Heart left ventricle (tissue), 16 donors: Measurements from ENCODE around the gene HELZ. TPM values are rescaled to one million over a fixed set of nuclear protein-coding genes. Genes with fewer than 3 reads are reported as not detected.
"Not testable (repeated sequence)": the region's sequence is repeated elsewhere in the genome, so short reads cannot be mapped to it uniquely, and the experiment has no call there.

Experiments
- ATAC-seq, 4 donors: fragments of 200-7000 bp; cut with Tn5 transposase; one replicate each; pipeline ENCODE4 v1.9.1; 2020 to 2022; ENCODE audit warnings: moderate library complexity in 4 of 4, mild to moderate bottlenecking in 3 of 4, moderate number of reproducible peaks in 1 of 4
- DNase-seq, 5 donors: peaks; one replicate each; pipeline ENCODE4 v3.0.0-alpha.2; 2020
- H3K27ac ChIP-seq, 12 donors: fragments of 200-600 bp; sonication (generic) in 4 of 12; one replicate each; pipeline versions ENCODE4 v1.5.0 to v1.8.0; 2016 to 2022; ENCODE audit warnings: mild to moderate bottlenecking in 2 of 12
- H3K27me3 ChIP-seq, 9 donors: fragments of 200-600 bp; sonication (generic) in 2 of 9; one replicate each; pipeline versions ENCODE4 v1.5.1 to v1.8.0; 2016 to 2022; ENCODE audit warnings: mild to moderate bottlenecking in 3 of 9
- H3K36me3 ChIP-seq, 9 donors: fragments of 200-600 bp; sonication (generic) in 2 of 9; one replicate each; pipeline versions ENCODE4 v1.5.0 to v1.8.0; 2018 to 2022; ENCODE audit warnings: mild to moderate bottlenecking in 2 of 9
- H3K4me1 ChIP-seq, 12 donors: fragments of 200-600 bp; sonication (generic) in 4 of 12; one replicate each; pipeline versions ENCODE4 v1.5.0 to v1.8.0; 2016 to 2022; ENCODE audit warnings: mild to moderate bottlenecking in 3 of 12
- H3K4me3 ChIP-seq, 12 donors: fragments of 200-600 bp; sonication (generic) in 4 of 12; one replicate each; pipeline versions ENCODE4 v1.5.0 to v1.8.0; 2017 to 2022; ENCODE audit warnings: mild to moderate bottlenecking in 9 of 12, moderate library complexity in 4 of 12
- H3K9me3 ChIP-seq, 12 donors: fragments of 200-600 bp; sonication (generic) in 4 of 12; one replicate each; pipeline versions ENCODE4 v1.5.0 to v1.8.0; 2016 to 2022; ENCODE audit warnings: mild to moderate bottlenecking in 1 of 12
- CTCF ChIP-seq, 12 donors: fragments of 200-600 bp; sonication (generic) in 4 of 12; IDR thresholded peaks; one replicate each; pipeline versions ENCODE4 v1.5.0 to v1.8.0; 2018 to 2022; ENCODE audit warnings: antibody characterized with exemption in 12 of 12, mild to moderate bottlenecking in 5 of 12
- POLR2A ChIP-seq, 2 donors: fragments of 450-650 bp; IDR thresholded peaks; one replicate each; pipeline ENCODE4 v1.6.1; 2017; ENCODE audit warnings: antibody characterized with exemption in 2 of 2, mild to moderate bottlenecking in 2 of 2, moderate library complexity in 2 of 2
- whole genome bisulfite sequencing, 4 donors: extraction: QIAGEN DNeasy Blood & Tissue Kit in 2 of 4; methylation state at CpG; one replicate each; pipeline versions ENCODE4 v1.1.5 to v1.1.7; 2013 to 2018; 5-methylcytosine and 5-hydroxymethylcytosine counted together
- intact Hi-C, 10 donors: fragments of 100-400 bp; cut with DNase I; formaldehyde crosslinking; loops; one replicate each; pipeline versions ENCODE4 v1.11.1 to v1.14.2; 2022
- polyA plus RNA-seq, 2 donors: library from polyadenylated mRNA; stranded (reverse); fragments of 200-250 nt; gene quantifications; one replicate each; pipeline ENCODE4 v1.2.3, GENCODE V29; 2013
- total RNA-seq, 9 donors: library from RNA; depleted of rRNA in 2 of 9; stranded (reverse); fragments of >200 nt in 2 of 9; fragmentation: NEBNext Ultra II Directional in 3 of 9; extraction: Animal tissue kit (Norgen Biotek cat#: 25700) in 3 of 9; gene quantifications; one replicate each; pipeline versions ENCODE4 v1.1.0 to v1.2.4, GENCODE V29; 2016 to 2023
- donor health status: ischemic (EF 13 %, LVEDD 7.1; RV severe dilation, severe dysfunction).
- donor health status: healthy with polysubstance abuse.
- donor health status: DM: no; HTN: yes; CAD: no.
- donor health status: DM: no; HTN: no; CAD: no.
- donor health status: ischemic (EF 25% LVEDD 6.9; RV normal size, moderate dysfunction).
- donor health status: ischemic (EF 25% LVEDD 5.7; RV mildly dilated, moderate dysfunction).
- donor health status: healthy.
- donor health status: DM: yes; HTN: yes; CAD: no.
- donor health status: ischemic (EF 35%, LVEDD 5.7; RV mildly dilated, moderate dysfunction).
- donor health status: nonischemic (EF 11% LVEDD 7.7; RV severe dilation, severe dysfunction).
- donor health status: DM: yes; HTN: yes; CAD: no.
- donor health status: PGD.
- donor health status: ischemic (EF 29% LVEDD 5.4; RV normal size, mild dysfunction).
- donor health status: nonischemic (EF 23%, LVEDD 6.1; RV moderate dilation, normal function).

HELZ gene
- total and polyA plus RNA-seq, 11 donors: 5.1 to 48.4 (median 30.3) TPM

- TF ChIP-seq POLR2A (IDR thresholded peaks at IDR 0.05) (no peak), CTCF (IDR thresholded peaks at IDR 0.05) (no peak)
- peaks cover 0 to 5% (median 0%) of the 10 kb centered on the region in 12 donors for H3K9me3 ChIP-seq
- 95 to 97% (median 96%) methylated on average over 4 to 5 of the region's 5 CpGs for WGBS, 4 donors
- no peaks in the 10 kb centered on the region for H3K27me3 ChIP-seq
- peaks cover 0 to 52% (median 0%) of the 10 kb centered on the region in 12 donors for H3K4me1 ChIP-seq
- ATAC-seq: no peak
- peak overlapping the region in 1 of 12 donors; percentile 87 for H3K27ac ChIP-seq
- intact Hi-C loops: no loop called here
- no peak for DNase-seq
- no peak overlapping the region for H3K4me3 ChIP-seq
- H3K36me3 ChIP-seq: no peaks in the 10 kb centered on the region
Observed at GRCh38 chr17:67256075-67256732, 11.2 kb upstream of the HELZ start.

GRCh38 chr17:67253384-67253783 is 8.4 kb upstream of the HELZ start:
- Histone ChIP-seq H3K27ac (no peak overlapping the region), H3K4me3 (no peak overlapping the region), H3K4me1 (peaks cover 0 to 23% (median 0%) of the 10 kb centered on the region in 12 donors), H3K27me3 (no peaks in the 10 kb centered on the region), H3K36me3 (no peaks in the 10 kb centered on the region), H3K9me3 (peaks cover 0 to 5% (median 0%) of the 10 kb centered on the region in 12 donors)
- WGBS, 4 donors: 65 to 73% (median 70%) methylated on average over 2 of the region's 2 CpGs
- ATAC-seq (no peak), DNase-seq (no peak)
- TF ChIP-seq POLR2A (IDR thresholded peaks at IDR 0.05): no peak
- no peak for TF ChIP-seq CTCF (IDR thresholded peaks at IDR 0.05)
- intact Hi-C loops: no loop called here

GRCh38 chr17:67251586-67251985 is 6.6 kb upstream of the HELZ start:
- peaks cover 0 to 11% (median 0%) of the 10 kb centered on the region in 12 donors for H3K4me1 ChIP-seq
- H3K27ac ChIP-seq, H3K9me3 ChIP-seq, DNase-seq, H3K27me3 ChIP-seq, ATAC-seq, intact Hi-C loops, H3K36me3 ChIP-seq, H3K4me3 ChIP-seq: not testable (repeated sequence)
- 84 to 91% (median 90%) methylated on average over 4 of the region's 4 CpGs for WGBS, 4 donors

GRCh38 chr17:67248291-67248690 is 3.3 kb upstream of the HELZ start:
- Histone ChIP-seq H3K36me3 (no peaks in the 10 kb centered on the region), H3K27ac (no peak overlapping the region), H3K4me1 (peaks cover 5 to 24% (median 12%) of the 10 kb centered on the region in 12 donors), H3K9me3 (no peaks in the 10 kb centered on the region), H3K4me3 (no peak overlapping the region), H3K27me3 (no peaks in the 10 kb centered on the region)
- 82 to 92% (median 87%) methylated on average over 6 of the region's 6 CpGs for WGBS, 4 donors
- TF ChIP-seq CTCF (IDR thresholded peaks at IDR 0.05) (no peak), POLR2A (IDR thresholded peaks at IDR 0.05) (no peak)
- intact Hi-C loops: loop anchor here in 2 of 10 donors (5.0 to 10.0 kb wide), 3 partner anchors 39 to 117 kb away; partner anchors contain the start of gene PSMD12 (in 1 of the 2)
- no peak for ATAC-seq
- no peak for DNase-seq
